ENCODE data around the gene VIL1. TPM values are rescaled to one million over a fixed set of nuclear protein-coding genes. Genes with fewer than 3 reads are reported as not detected.

The VIL1 gene
- total and polyA plus RNA-seq, 2 of the 4 experiments (the other 2 are of a cell fraction), result not detected

DNA sequence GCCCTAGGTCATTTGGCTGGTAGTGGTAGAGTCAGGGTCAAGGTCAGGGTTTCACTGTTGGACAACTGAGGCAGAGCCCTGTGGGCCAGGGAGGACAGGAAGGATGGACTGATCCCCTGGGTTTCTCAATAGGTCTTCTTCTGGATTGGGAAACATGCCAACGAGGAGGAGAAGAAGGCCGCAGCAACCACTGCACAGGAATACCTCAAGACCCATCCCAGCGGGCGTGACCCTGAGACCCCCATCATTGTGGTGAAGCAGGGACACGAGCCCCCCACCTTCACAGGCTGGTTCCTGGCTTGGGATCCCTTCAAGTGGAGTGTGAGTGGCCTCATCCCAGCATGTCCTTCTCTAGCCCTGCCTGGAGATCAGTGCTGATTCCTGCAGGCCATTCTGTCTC, 18.1 kb downstream of the VIL1 start:
- Histone ChIP-seq H3K9me1 (ENCODE audit: insufficient read depth, low read length) (no peaks in the 10 kb centered on the region), H2BK15ac (ENCODE audit: low read depth, low read length) (no peak overlapping the region), H4K91ac (ENCODE audit: insufficient read depth, low read depth, low read length) (no peak overlapping the region), H4K5ac (ENCODE audit: low read depth, low read length) (no peak overlapping the region), H3K36me3 (ENCODE audit: control insufficient read depth, insufficient read depth, low read length) (no peaks in the 10 kb centered on the region), H3K4me3 (ENCODE audit: insufficient read depth, low read depth, low read length) (no peak overlapping the region), H3K27ac (ENCODE audit: insufficient read depth, low read length) (no peak overlapping the region), H2BK5ac (ENCODE audit: low read depth, low read length, poor library complexity, severe bottlenecking) (no peak overlapping the region), H3K9ac (ENCODE audit: low read depth, low read length) (no peak overlapping the region), H2BK20ac (ENCODE audit: low read depth, low read length) (no peak overlapping the region), H2AFZ (replicated peaks; ENCODE audit: low read length, poor library complexity) (no peak overlapping the region), H3K14ac (replicated peaks; ENCODE audit: low read depth, low read length) (no peak overlapping the region), H3K79me1 (ENCODE audit: low read depth in 1 of 2, low read length in 2 of 2) (no peaks in the 10 kb centered on the region), H3K56ac (ENCODE audit: extremely low read depth, insufficient read depth, low read length) (no peak overlapping the region), H3K4me2 (ENCODE audit: low read depth, low read length) (no peak overlapping the region), H3K23ac (ENCODE audit: low read depth, low read length) (no peak overlapping the region), H2AK5ac (ENCODE audit: low read depth, low read length) (no peak overlapping the region), H3K27me3 (ENCODE audit: control insufficient read depth, insufficient read depth, low read length) (peaks cover 7% of the 10 kb centered on the region), H3K4ac (ENCODE audit: low read depth, low read length) (no peak overlapping the region), H4K20me1 (ENCODE audit: insufficient read depth, low read length) (no peaks in the 10 kb centered on the region), H3K4me1 (ENCODE audit: control insufficient read depth, insufficient read depth, low read length) (peaks cover 2% of the 10 kb centered on the region; the same call in 1 of the 2 replicates), H3K18ac (ENCODE audit: low read depth, low read length) (no peak overlapping the region), H3K9me3 (ENCODE audit: control insufficient read depth, insufficient read depth, low read length) (no peaks in the 10 kb centered on the region), H4K8ac (ENCODE audit: low read depth in 2 of 2, low read length in 2 of 2) (no peak overlapping the region), H2BK120ac (ENCODE audit: low read depth, low read length) (no peak overlapping the region), H2AK9ac (replicated peaks; ENCODE audit: low read depth, low read length, poor library complexity) (no peak overlapping the region)
- no peak for TF ChIP-seq NFE2L2 (IDR thresholded peaks at IDR 0.05; ENCODE audit: low read depth, low read length)
- no peak for TF ChIP-seq RFX5 (IDR thresholded peaks at IDR 0.05; ENCODE audit: low read depth, low read length)
- TF ChIP-seq, protein P1, sequence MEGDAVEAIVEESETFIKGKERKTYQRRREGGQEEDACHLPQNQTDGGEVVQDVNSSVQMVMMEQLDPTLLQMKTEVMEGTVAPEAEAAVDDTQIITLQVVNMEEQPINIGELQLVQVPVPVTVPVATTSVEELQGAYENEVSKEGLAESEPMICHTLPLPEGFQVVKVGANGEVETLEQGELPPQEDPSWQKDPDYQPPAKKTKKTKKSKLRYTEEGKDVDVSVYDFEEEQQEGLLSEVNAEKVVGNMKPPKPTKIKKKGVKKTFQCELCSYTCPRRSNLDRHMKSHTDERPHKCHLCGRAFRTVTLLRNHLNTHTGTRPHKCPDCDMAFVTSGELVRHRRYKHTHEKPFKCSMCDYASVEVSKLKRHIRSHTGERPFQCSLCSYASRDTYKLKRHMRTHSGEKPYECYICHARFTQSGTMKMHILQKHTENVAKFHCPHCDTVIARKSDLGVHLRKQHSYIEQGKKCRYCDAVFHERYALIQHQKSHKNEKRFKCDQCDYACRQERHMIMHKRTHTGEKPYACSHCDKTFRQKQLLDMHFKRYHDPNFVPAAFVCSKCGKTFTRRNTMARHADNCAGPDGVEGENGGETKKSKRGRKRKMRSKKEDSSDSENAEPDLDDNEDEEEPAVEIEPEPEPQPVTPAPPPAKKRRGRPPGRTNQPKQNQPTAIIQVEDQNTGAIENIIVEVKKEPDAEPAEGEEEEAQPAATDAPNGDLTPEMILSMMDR (conservative IDR thresholded peaks at IDR 0.05; ENCODE audit: low read depth, low read length), result no peak
- no peak for TF ChIP-seq MXI1 (IDR thresholded peaks at IDR 0.05; ENCODE audit: borderline replicate concordance, low read depth, low read length)
- TF ChIP-seq MAFK (IDR thresholded peaks at IDR 0.05; ENCODE audit: low read depth, low read length), result no peak
- TF ChIP-seq SMC3 (IDR thresholded peaks at IDR 0.05; ENCODE audit: low read depth, low read length), result no peak
- TF ChIP-seq POLR2A (IDR thresholded peaks at IDR 0.05; ENCODE audit: low read depth, low read length), result no peak
- TF ChIP-seq CHD1 (IDR thresholded peaks at IDR 0.05; ENCODE audit: low read depth, low read length), result no peak
- TF ChIP-seq, protein P2, sequence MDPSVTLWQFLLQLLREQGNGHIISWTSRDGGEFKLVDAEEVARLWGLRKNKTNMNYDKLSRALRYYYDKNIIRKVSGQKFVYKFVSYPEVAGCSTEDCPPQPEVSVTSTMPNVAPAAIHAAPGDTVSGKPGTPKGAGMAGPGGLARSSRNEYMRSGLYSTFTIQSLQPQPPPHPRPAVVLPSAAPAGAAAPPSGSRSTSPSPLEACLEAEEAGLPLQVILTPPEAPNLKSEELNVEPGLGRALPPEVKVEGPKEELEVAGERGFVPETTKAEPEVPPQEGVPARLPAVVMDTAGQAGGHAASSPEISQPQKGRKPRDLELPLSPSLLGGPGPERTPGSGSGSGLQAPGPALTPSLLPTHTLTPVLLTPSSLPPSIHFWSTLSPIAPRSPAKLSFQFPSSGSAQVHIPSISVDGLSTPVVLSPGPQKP (IDR thresholded peaks at IDR 0.05; ENCODE audit: borderline replicate concordance, low read depth, low read length), result no peak
- no peak for TF ChIP-seq FOS (IDR thresholded peaks at IDR 0.05; ENCODE audit: low read depth, low read length)
- no peak for TF ChIP-seq MAZ (IDR thresholded peaks at IDR 0.05; ENCODE audit: borderline replicate concordance, low read depth, low read length)
- TF ChIP-seq BHLHE40 (IDR thresholded peaks at IDR 0.05; ENCODE audit: low read depth, low read length), result no peak
- TF ChIP-seq RAD21 (IDR thresholded peaks at IDR 0.05; ENCODE audit: low read length), result no peak
- TF ChIP-seq, protein P3, sequence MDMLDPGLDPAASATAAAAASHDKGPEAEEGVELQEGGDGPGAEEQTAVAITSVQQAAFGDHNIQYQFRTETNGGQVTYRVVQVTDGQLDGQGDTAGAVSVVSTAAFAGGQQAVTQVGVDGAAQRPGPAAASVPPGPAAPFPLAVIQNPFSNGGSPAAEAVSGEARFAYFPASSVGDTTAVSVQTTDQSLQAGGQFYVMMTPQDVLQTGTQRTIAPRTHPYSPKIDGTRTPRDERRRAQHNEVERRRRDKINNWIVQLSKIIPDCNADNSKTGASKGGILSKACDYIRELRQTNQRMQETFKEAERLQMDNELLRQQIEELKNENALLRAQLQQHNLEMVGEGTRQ (IDR thresholded peaks at IDR 0.05; ENCODE audit: low read depth, low read length), result no peak
- TF ChIP-seq RCOR1 (IDR thresholded peaks at IDR 0.05; ENCODE audit: insufficient replicate concordance, low read length), result no peak
- no peak for TF ChIP-seq CEBPB (IDR thresholded peaks at IDR 0.05; ENCODE audit: low read depth, low read length)
- intact Hi-C loops (cut with micrococcal nuclease), result no loop called here
- no TSS peak for BruUV-seq (replicated peaks)
- ATAC-seq (ENCODE audit: low read depth) (no peak), DNase-seq (no peak)
- ChIA-PET CTCF (no interaction called here), POLR2A (ENCODE audit: unreplicated experiment) (no interaction called here)
- dilution Hi-C loops (cut with HindIII; ENCODE audit: low sequenced_read_pairs, unreplicated experiment), result no loop called here
- no CpG with 5 or more reads among the region's 5 CpGs for WGBS, 2 experiments (ENCODE audit: extremely low coverage in 2 of 2, insufficient read length in 1 of 2)
- in situ Hi-C loops (cut with MboI; ENCODE audit: low sequenced_read_pairs), result no loop called here
